Stimulated activated CD8-positive, alpha-beta memory T cell treated with anti-CD3 and anti-CD28 coated beads, Interleukin-4, amount 100 ng/mL, for 24 hours (primary cell): ENCODE data around the gene LAMB4.

Experiments
- DNase-seq: peaks from one replicate; pipeline ENCODE4 v3.0.0-alpha.2; 2020; ENCODE audit warnings: low read depth

Gene LAMB4

GRCh38 chr7:108130261-108130660 is at the start of gene LAMB4:
TSS of gene LAMB4 (minus strand) at chr7:108130361. CDS start at chr7:108123164, 7,197 bp downstream.
- DNase-seq: no peak

DNA sequence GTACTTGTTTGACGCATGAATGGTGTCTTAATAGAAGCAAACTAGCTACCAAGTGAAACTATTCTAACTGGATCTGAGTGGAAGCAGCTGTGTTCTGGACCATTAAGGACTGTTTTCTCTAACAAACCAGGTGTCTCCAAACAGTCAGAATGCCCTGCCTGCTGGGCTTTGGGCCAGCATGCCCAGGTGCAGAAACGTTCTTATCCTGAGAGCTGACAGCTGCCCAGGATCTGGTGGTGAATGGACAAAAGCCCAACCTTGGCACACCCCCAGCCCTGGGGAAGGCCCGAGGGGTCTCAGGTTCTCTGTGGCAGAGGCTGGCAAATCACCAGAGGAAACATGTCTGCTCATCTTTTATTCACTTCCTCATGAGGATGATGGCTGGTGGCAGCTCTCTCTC is 48.2 kb upstream of the LAMB4 start:
- no peak for DNase-seq

DNA sequence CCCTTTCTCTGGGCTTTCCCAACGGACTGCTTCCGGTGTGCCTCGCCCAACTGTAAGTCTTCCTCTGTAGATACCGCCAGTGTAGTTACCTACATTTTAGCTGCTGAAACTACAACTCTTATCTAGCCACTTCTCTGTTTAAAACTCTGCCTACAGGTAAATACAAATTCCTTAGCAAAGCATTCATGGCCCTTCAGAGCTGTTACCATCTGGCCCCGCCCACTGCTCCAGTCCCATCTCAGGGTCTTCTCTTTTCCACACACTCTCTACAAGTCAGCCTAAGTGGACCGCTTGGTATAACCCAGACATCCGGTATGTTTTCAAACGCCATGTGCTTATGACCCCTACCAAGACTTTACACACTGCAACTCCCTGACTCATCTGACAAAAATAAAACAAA is 41.0 kb upstream of the LAMB4 start:
- DNase-seq: no peak

GRCh38 chr7:108170251-108170650 is 40.1 kb upstream of the LAMB4 start:
- DNase-seq: no peak

GRCh38 chr7:108167460-108167859 is 37.3 kb upstream of the LAMB4 start:
- DNase-seq: no peak

- no peak for DNase-seq
Measured at GRCh38 chr7:108166687-108167086, 36.5 kb upstream of the LAMB4 start.

DNA sequence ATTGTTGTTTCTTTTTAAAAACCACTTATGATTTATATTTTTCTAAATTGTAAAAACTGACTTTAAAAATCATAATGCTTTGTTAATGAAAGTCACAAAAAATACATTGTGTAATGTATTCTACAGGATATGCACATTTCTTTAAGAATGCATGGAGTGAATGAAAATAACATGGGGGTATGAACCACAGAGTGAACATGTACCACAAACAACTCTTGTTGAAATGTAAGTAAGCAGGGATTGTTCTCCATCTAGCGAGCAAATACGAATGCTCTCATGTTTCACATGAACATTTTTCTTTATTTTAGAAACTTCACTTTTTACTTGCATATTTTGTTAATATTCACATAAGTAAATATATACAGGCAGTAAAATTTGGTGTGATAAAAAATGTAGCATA is 35.6 kb upstream of the LAMB4 start:
- DNase-seq: no peak

DNA sequence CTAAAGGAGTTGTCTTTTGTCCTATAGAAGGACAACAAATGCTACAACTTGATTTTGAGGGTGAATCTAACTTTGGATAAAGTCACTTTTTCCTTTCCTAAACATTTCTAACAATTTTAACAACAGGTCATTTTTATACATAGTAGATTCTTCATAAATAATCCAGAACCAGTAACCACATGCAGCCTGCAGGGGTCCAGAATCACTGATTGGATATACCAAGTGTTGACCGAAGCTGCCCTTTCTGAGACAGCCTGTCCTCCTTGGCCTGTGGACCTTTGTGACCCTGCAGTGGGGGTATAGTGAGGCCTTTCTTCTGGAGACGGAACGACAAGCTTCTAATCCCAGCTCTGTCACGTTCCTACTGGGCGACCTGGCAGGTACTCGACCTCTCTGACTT is 34.8 kb upstream of the LAMB4 start:
- no peak for DNase-seq

- no peak for DNase-seq
Measured at GRCh38 chr7:108164342-108164741, 34.2 kb upstream of the LAMB4 start.

- DNase-seq: no peak
Measured at GRCh38 chr7:108158776-108159175, 28.6 kb upstream of the LAMB4 start.

- DNase-seq: no peak
Measured at GRCh38 chr7:108157606-108158335, 27.6 kb upstream of the LAMB4 start.

DNA sequence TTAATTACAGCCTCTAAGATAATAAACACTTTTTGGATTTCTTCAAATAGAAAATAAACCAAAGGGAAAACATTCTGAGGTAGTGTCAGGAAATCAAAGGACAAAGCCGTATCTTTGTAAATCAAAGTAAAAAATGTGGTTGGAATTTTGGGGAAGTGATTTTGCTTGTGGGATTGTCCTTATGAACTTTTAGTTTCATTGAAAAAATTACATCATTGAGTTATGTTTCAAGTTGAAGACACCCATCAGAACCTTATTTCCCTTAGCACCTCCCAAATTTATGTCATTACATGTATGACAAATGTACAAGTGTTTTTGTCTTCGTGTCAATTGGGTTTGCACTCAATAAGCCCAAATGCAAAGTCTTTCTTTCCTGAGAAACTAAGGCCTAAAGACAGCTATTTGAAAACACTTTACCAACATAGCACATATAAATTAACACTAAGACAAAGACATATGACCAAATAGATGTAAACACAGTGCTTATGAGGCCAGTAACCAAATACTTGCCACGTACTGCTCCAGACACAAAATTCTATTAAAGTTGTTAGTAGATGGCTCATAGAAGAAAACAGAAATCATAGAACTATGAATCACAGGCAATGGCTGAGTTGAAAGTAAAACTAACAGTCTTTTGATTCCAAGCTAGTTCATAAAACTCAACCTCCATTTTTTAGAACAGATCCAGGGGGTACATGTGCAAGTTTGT is 26.9 kb upstream of the LAMB4 start:
- DNase-seq: no peak

DNA sequence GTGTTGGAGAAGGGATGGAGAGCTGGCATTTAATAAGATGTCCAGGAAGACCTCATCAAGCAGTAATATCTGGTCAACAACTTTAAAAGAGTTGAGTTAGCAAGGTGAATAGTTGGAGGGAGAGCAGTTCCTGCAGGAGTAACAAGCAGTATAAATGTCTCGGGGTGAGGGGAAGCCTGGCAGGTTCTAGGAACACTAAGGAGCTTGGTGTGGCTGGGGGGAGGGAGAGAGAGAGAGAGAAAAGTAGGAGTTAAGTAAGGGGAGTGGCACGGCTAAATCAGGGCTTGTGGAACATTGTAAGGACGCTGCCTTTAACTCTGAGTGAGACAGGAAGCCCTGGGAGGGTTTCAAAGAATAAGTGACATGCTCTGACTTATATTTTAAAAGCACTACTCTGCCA is 22.0 kb upstream of the LAMB4 start:
- DNase-seq: no peak

- DNase-seq: no peak
Measured at GRCh38 chr7:108149908-108150307, 19.7 kb upstream of the LAMB4 start.

DNA sequence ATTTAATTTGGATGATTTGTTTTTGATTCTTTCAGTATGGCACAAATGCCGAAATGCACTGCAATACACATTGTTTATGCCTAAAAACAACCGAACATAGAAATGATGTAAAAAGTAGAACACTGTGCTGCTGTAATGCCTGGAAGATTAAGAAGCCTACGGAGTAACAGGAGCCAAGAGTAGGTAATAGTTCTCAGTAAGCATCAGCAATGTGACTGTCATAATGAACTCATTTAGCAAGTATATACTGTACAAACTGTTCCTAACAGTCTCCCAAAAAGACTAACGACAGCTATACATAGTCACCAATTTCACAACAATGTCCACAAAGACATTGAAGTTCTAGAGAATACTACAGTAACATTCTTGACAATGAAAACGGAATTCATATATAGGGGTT is 19.0 kb upstream of the LAMB4 start:
- DNase-seq: no peak

- no peak for DNase-seq
Measured at GRCh38 chr7:108147031-108147563, 16.9 kb upstream of the LAMB4 start.

- no peak for DNase-seq
Measured at GRCh38 chr7:108146070-108146842, 16.1 kb upstream of the LAMB4 start.

DNA sequence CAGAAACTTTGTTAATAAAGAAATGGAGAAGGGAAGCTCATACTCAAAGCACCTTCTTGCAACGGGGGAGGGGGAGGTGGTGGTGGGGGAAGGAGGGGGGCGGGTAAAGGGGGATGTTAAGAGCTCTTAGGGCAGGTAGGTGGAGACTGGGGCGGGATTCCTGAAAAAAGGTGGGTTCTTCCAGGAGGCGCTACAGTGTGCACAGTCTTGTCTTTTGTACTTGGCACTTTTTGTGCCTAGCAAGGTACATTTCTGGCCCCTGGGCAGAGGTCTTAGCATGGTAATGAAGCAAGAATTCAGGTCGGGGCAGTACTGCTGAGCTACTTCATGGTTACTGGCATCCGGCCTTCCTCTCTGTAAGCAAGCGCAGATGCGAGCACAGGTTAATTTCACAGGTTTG is 15.2 kb upstream of the LAMB4 start:
- no peak for DNase-seq

- no peak for DNase-seq
Measured at GRCh38 chr7:108144931-108145330, 14.8 kb upstream of the LAMB4 start.

GRCh38 chr7:108143658-108144420 is 13.7 kb upstream of the LAMB4 start:
- DNase-seq: no peak

- no peak for DNase-seq
Measured at GRCh38 chr7:108142675-108143259, 12.6 kb upstream of the LAMB4 start.

GRCh38 chr7:108142180-108142579 is 12.0 kb upstream of the LAMB4 start:
- no peak for DNase-seq
